GM12878 (cell line): ENCODE data around the gene MGP. TPM values are rescaled to one million over a fixed set of nuclear protein-coding genes. Genes with fewer than 3 reads are reported as not detected.

Experiments used
- ATAC-seq: fragments of 200-7000 bp; cut with Tn5 transposase; 3 replicates; pipeline ENCODE4 v1.9.1; 2020; ENCODE audit warnings: mild to moderate bottlenecking, moderate library complexity
- BruUV-seq: library from RNA; stranded (reverse); fragments of 400-500 nt; replicated peaks from 2 replicates; lab custom pipeline; 2021; lab: Mats Ljungman, UMichigan
- CTCF ChIA-PET: fragments of 300-600 bp; sonication (Branson Sonifier 250); formaldehyde crosslinking; extraction: SDS; loops from one replicate; lab custom pipeline; 2021; ENCODE audit warnings: inconsistent platforms; lab: Yijun Ruan, JAX
- POLR2A ChIA-PET: fragments of 350-600 bp; formaldehyde crosslinking; extraction: SDS; loops from one replicate; lab custom pipeline; 2021; ENCODE audit warnings: inconsistent platforms; lab: Charles Lee
- RAD21 ChIA-PET: fragments of 300-600 bp; sonication (Branson Sonifier 250); formaldehyde crosslinking; loops from one replicate; lab custom pipeline; 2023; ENCODE audit warnings: antibody characterized with exemption; ENCODE audit not compliant: unreplicated experiment; lab: Charles Lee
- SMC1A ChIA-PET: fragments of 300-600 bp; sonication (Branson Sonifier 250); formaldehyde crosslinking; loops from one replicate; lab custom pipeline; 2023; ENCODE audit not compliant: unreplicated experiment, uncharacterized antibody; lab: Charles Lee
- DNase-seq: peaks from one replicate; pipeline ENCODE4 v3.0.0-alpha.2; 2011; ENCODE audit warnings: low read depth, low spot score
- FAIRE-seq: peaks from 3 replicates; lab custom pipeline; 2011; peaks lifted over from hg19 to GRCh38; lab: Jason Lieb, UNC
- H2AFZ ChIP-seq: 2 replicates; pipeline ENCODE4 v1.6.0; 2011; ENCODE audit warnings: low read depth, low read length, control low read depth; ENCODE audit not compliant: control insufficient read depth
- H3K27ac ChIP-seq: 2 replicates; pipeline ENCODE4 v1.5.1; 2011; ENCODE audit warnings: control low read depth; ENCODE audit not compliant: control insufficient read depth, insufficient read depth
- H3K27me3 ChIP-seq, 2 experiments: replicated peaks in 1 of 2; 2 replicates each; pipeline versions ENCODE4 v1.6.0 to v1.6.1; 2011; ENCODE audit warnings: low read length in 1 of 2; ENCODE audit not compliant: control insufficient read depth in 2 of 2, insufficient read depth in 2 of 2
- H3K36me3 ChIP-seq, 2 experiments: 2 replicates each; pipeline ENCODE4 v1.5.1; 2011; ENCODE audit warnings: low read length in 1 of 2; ENCODE audit not compliant: control insufficient read depth in 2 of 2, insufficient read depth in 2 of 2
- H3K4me1 ChIP-seq: 2 replicates; pipeline ENCODE4 v1.6.1; 2011; ENCODE audit warnings: mild to moderate bottlenecking, low read length, moderate library complexity, mixed read lengths; ENCODE audit not compliant: control insufficient read depth, insufficient read depth
- H3K4me2 ChIP-seq: 2 replicates; pipeline ENCODE4 v1.6.0; 2011; ENCODE audit warnings: control low read depth; ENCODE audit not compliant: control insufficient read depth, insufficient read depth
- H3K4me3 ChIP-seq: fragments of 200-600 bp; sonication (generic); 2 replicates; pipeline ENCODE4 v1.5.1; 2016
- H3K79me2 ChIP-seq: 2 replicates; pipeline ENCODE4 v1.6.0; 2011; ENCODE audit warnings: low read length; ENCODE audit not compliant: control insufficient read depth, insufficient read depth
- H3K9ac ChIP-seq: 2 replicates; pipeline ENCODE4 v1.8.0; 2011; ENCODE audit warnings: low read length, control low read depth, mixed read lengths; ENCODE audit not compliant: control insufficient read depth, insufficient read depth
- H3K9me3 ChIP-seq: replicated peaks from 3 replicates; pipeline ENCODE4 v1.5.1; 2011; ENCODE audit warnings: mild to moderate bottlenecking, low read length; ENCODE audit not compliant: control insufficient read depth, insufficient read depth
- H4K20me1 ChIP-seq: 2 replicates; pipeline ENCODE4 v1.6.0; 2011; ENCODE audit not compliant: control insufficient read depth, insufficient read depth
- CBX3 ChIP-seq: fragments of 200-600 bp; sonication (generic); IDR thresholded peaks from 2 replicates; pipeline ENCODE4 v1.6.1; 2016; ENCODE audit warnings: low read depth, borderline replicate concordance
- CREB1 ChIP-seq: IDR thresholded peaks from 2 replicates; pipeline ENCODE4 v1.6.1; 2012; ENCODE audit warnings: low read depth, mild to moderate bottlenecking, inconsistent platforms
- DPF2 ChIP-seq: fragments of 450-650 bp; IDR thresholded peaks from 2 replicates; pipeline ENCODE4 v1.6.1; 2017; ENCODE audit warnings: mild to moderate bottlenecking
- E2F4 ChIP-seq: IDR thresholded peaks from 2 replicates; pipeline ENCODE4 v1.6.1; 2012; ENCODE audit warnings: low read depth, low read length, improper control_type of control experiment
- HDAC6 ChIP-seq: fragments of 200-600 bp; sonication (generic); IDR thresholded peaks from one replicate; pipeline ENCODE4 v1.8.0; 2017; ENCODE audit warnings: antibody characterized with exemption; ENCODE audit not compliant: unreplicated experiment
- HDGF ChIP-seq: fragments of 450-650 bp; IDR thresholded peaks from 2 replicates; pipeline ENCODE4 v1.6.1; 2016; ENCODE audit warnings: antibody characterized with exemption
- IKZF1 ChIP-seq: fragments of 450-650 bp; conservative IDR thresholded peaks from 2 replicates; pipeline ENCODE4 v1.6.1; 2017; ENCODE audit warnings: antibody characterized with exemption, mild to moderate bottlenecking
- MYC ChIP-seq: IDR thresholded peaks from 2 replicates; pipeline ENCODE4 v1.6.1; 2011; ENCODE audit warnings: mild to moderate bottlenecking, low read length, moderate library complexity, inconsistent platforms; ENCODE audit not compliant: insufficient read depth, insufficient replicate concordance, insufficient read length, severe bottlenecking
- NFYA ChIP-seq: IDR thresholded peaks from 2 replicates; pipeline ENCODE4 v1.6.1; 2011; ENCODE audit warnings: low read depth, mild to moderate bottlenecking, low read length, improper control_type of control experiment, borderline replicate concordance
- RFX5 ChIP-seq: IDR thresholded peaks from 2 replicates; pipeline ENCODE4 v1.6.1; 2011; ENCODE audit warnings: low read depth, low read length, improper control_type of control experiment
- STAT1 ChIP-seq: fragments of 450-650 bp; conservative IDR thresholded peaks from 2 replicates; pipeline ENCODE4 v1.6.1; 2014; ENCODE audit warnings: antibody characterized with exemption, mild to moderate bottlenecking
- ZNF622 ChIP-seq: fragments of 450-650 bp; IDR thresholded peaks from 2 replicates; pipeline ENCODE4 v1.6.1; 2017; ENCODE audit warnings: mild to moderate bottlenecking, inconsistent platforms
- WGBS: methylation state at CpG from one replicate; pipeline ENCODE4 v1.1.6; 2016; ENCODE audit warnings: low lambda C conversion rate; ENCODE audit not compliant: insufficient replicate concordance, insufficient coverage; ENCODE audit errors: missing lambda C conversion rate; 5-methylcytosine and 5-hydroxymethylcytosine counted together
- in situ Hi-C: fragments of 300-500 bp; cut with MboI; formaldehyde crosslinking; loops from 9 replicates; pipeline ENCODE4 v1.14.3; 2018; ENCODE audit warnings: mixed read lengths
- intact Hi-C: fragments of 100-400 bp; cut with micrococcal nuclease; formaldehyde crosslinking; loops from one replicate; pipeline ENCODE4 v1.14.2; 2022; ENCODE audit not compliant: unreplicated experiment
- polyA plus RNA-seq, 11 experiments: library from polyadenylated mRNA; depleted of rRNA in 4 of 11; unstranded in 6 of 11; stranded (reverse) in 5 of 11; fragments of >200 nt; fragmentation: Nextera tagmentation in 4 of 11; fragmentation: Illumina TruSeq in 1 of 11; extraction: Ambion mirVana in 4 of 11; extraction: Trizol in 1 of 11; gene quantifications; 1 replicate in 1 of 11; 2 replicates in 10 of 11; pipeline versions ENCODE4 v1.2.1 to v1.2.3, GENCODE V29; 2011 to 2016; ENCODE audit warnings: inconsistent platforms in 2 of 11, missing spikeins in 2 of 11, low read depth in 1 of 11
- total RNA-seq, 4 experiments: library from RNA; depleted of rRNA in 3 of 4; stranded (reverse); fragments of >200 nt in 3 of 4; fragmentation: Illumina TruSeq in 1 of 4; extraction: Trizol in 1 of 4; gene quantifications; 2 replicates each; pipeline versions ENCODE4 v1.2.1 to v1.2.3, GENCODE V29; 2013 to 2021
- TF ChIP-seq, protein P1 (sequence below): fragments of 450-650 bp; IDR thresholded peaks from 2 replicates; pipeline ENCODE4 v1.6.1; 2017; ENCODE audit warnings: mild to moderate bottlenecking, low read depth, inconsistent platforms; ENCODE audit not compliant: poor library complexity, severe bottlenecking

MGP gene
- total and polyA plus RNA-seq, 10 of the 15 experiments (the other 5 are each of a cell fraction or from before 2014, with no cell fraction given), result 0.21 to 1.2 TPM; not detected in 8

DNA sequence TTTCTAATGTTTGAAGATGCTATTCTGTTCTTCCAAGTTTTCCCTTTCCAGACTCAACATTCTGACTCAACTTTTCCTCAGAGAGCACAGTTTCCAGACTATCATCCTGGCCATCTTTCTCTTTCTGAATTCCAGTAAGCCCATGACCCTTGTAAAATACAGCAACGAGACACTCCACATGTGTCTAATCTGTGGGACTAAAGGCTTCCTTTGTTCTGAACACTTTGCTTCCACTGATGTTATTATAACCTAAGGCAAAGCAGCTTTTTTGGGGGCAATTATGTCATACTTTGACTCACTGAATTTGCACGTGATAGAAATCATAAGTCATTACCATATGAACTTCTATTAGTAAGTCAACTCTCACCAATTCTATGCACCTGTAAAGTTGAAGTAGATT lies 36.0 kb downstream of the MGP start:
- Histone ChIP-seq H3K36me3 (no peaks in the 10 kb centered on the region), H2AFZ (no peak overlapping the region), H3K79me2 (no peaks in the 10 kb centered on the region), H3K4me1 (no peaks in the 10 kb centered on the region), H3K9ac (no peak overlapping the region), H3K27me3 (no peaks in the 10 kb centered on the region), H3K4me3 (no peak overlapping the region), H4K20me1 (no peaks in the 10 kb centered on the region), H3K4me2 (no peak overlapping the region), H3K27ac (no peak overlapping the region), H3K9me3 (no peaks in the 10 kb centered on the region)
- ChIA-PET SMC1A (interaction anchor here (1.1 to 15.6 kb wide), 5 partner anchors 34 to 147 kb away, joined by 3 to 242 read pairs (median 6); partner anchors contain the start of genes C12orf60 and WBP11), RAD21 (interaction anchor here (4.8 kb wide), 1 partner anchor 146 kb away, joined by 70 read pairs; no protein-coding TSS in a partner anchor), POLR2A (no interaction called here), CTCF (interaction anchor here (6.4 to 9.9 kb wide), 2 partner anchors 41 to 146 kb away, joined by 82 to 104 read pairs; no protein-coding TSS in a partner anchor)
- DNase-seq (no peak), FAIRE-seq (no peak), ATAC-seq (no peak)
- in situ Hi-C loops (loop anchor here (5.0 kb wide), 1 partner anchor 148 kb away; no protein-coding TSS in a partner anchor), intact Hi-C loops (loop anchor here (5.0 kb wide), 3 partner anchors 33 to 418 kb away; partner anchors contain the start of gene ERP27)
- WGBS, result 41% methylated on average over 2 of the region's 2 CpGs
- no peak for TF ChIP-seq ZNF622
- no peak for TF ChIP-seq IKZF1
- TF ChIP-seq CBX3, result no peak
- TF ChIP-seq E2F4, result no peak
- no peak for TF ChIP-seq HDAC6
- no peak for TF ChIP-seq DPF2
- TF ChIP-seq, protein P1, sequence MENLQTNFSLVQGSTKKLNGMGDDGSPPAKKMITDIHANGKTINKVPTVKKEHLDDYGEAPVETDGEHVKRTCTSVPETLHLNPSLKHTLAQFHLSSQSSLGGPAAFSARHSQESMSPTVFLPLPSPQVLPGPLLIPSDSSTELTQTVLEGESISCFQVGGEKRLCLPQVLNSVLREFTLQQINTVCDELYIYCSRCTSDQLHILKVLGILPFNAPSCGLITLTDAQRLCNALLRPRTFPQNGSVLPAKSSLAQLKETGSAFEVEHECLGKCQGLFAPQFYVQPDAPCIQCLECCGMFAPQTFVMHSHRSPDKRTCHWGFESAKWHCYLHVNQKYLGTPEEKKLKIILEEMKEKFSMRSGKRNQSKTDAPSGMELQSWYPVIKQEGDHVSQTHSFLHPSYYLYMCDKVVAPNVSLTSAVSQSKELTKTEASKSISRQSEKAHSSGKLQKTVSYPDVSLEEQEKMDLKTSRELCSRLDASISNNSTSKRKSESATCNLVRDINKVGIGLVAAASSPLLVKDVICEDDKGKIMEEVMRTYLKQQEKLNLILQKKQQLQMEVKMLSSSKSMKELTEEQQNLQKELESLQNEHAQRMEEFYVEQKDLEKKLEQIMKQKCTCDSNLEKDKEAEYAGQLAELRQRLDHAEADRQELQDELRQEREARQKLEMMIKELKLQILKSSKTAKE, result no peak
- no peak for TF ChIP-seq STAT1
- TF ChIP-seq NFYA, result no peak
- TF ChIP-seq CREB1, result no peak
- no peak for TF ChIP-seq MYC
- no peak for TF ChIP-seq RFX5
- TF ChIP-seq HDGF, result no peak
- BruUV-seq, result no TSS peak
